ENCODE measurements around the gene DGKZ. TPM values are rescaled to one million over a fixed set of nuclear protein-coding genes. Genes with fewer than 3 reads are reported as not detected.

The DGKZ gene
- total and polyA plus RNA-seq, 2 experiments from 2014 or later = 45.1 to 170 TPM

GRCh38 chr11:46342239-46342638 lies 5.0 kb upstream of the DGKZ start:
- H3K27ac Mint-ChIP-seq = peak overlapping the region; percentile 46; the same call in 1 of the 2 replicates
- DNase-seq (ENCODE audit: low spot score) (peak; percentile 69), ATAC-seq (no peak)
- Histone ChIP-seq H3K9me2 (ENCODE audit: insufficient read depth) (no peaks in the 10 kb centered on the region), H2AFZ (peak overlapping the region; percentile 45; the same call in 1 of the 2 replicates), H3K4me1 (ENCODE audit: insufficient read depth) (peaks cover 91% of the 10 kb centered on the region), H3K27ac (ENCODE audit: low read depth) (peak overlapping the region; percentile 84), H3K79me2 (replicated peaks; ENCODE audit: insufficient read depth) (no peaks in the 10 kb centered on the region), H3K36me3 (ENCODE audit: insufficient read depth) (no peaks in the 10 kb centered on the region), H3F3A (replicated peaks; ENCODE audit: low read depth) (peaks cover 21% of the 10 kb centered on the region), H3K27me3 (ENCODE audit: insufficient read depth) (peaks cover 7% of the 10 kb centered on the region; the same call in 1 of the 2 replicates), H4K20me1 (replicated peaks; ENCODE audit: insufficient read depth) (no peaks in the 10 kb centered on the region), H3K4me3 (0 out of 2 replicates have a peak overlapping the region, but pooled peaks have one; percentile 13), H3K4me2 (peak overlapping the region; percentile 76)
- no peaks in the 10 kb centered on the region; the same call in 2 of the 3 replicates for H3K36me3 Mint-ChIP-seq (ENCODE audit: low read depth)
- peaks cover 31% of the 10 kb centered on the region for H3K27me3 Mint-ChIP-seq (ENCODE audit: insufficient read depth, low read depth, poor library complexity)
- H3K9me3 Mint-ChIP-seq = no peaks in the 10 kb centered on the region; the same call in 2 of the 3 replicates
- no peak overlapping the region for H3K4me3 Mint-ChIP-seq
- TF ChIP-seq REST (IDR thresholded peaks at IDR 0.05; ENCODE audit: unreplicated experiment) (no peak), NANOG (IDR thresholded peaks at IDR 0.05; ENCODE audit: borderline replicate concordance) (no peak)
- H3K4me1 Mint-ChIP-seq = peaks cover 91% of the 10 kb centered on the region

GRCh38 chr11:46343520-46343919 lies 3.7 kb upstream of the DGKZ start:
- Histone ChIP-seq H3K9me2 (ENCODE audit: insufficient read depth) (no peaks in the 10 kb centered on the region), H3K4me2 (peak overlapping the region; percentile 76), H3K27me3 (ENCODE audit: insufficient read depth) (peaks cover 7% of the 10 kb centered on the region; the same call in 1 of the 2 replicates), H3F3A (replicated peaks; ENCODE audit: low read depth) (peaks cover 14% of the 10 kb centered on the region; the same call in 1 of the 2 replicates), H3K36me3 (ENCODE audit: insufficient read depth) (no peaks in the 10 kb centered on the region), H3K79me2 (replicated peaks; ENCODE audit: insufficient read depth) (peaks cover 10% of the 10 kb centered on the region), H3K4me1 (ENCODE audit: insufficient read depth) (peaks cover 83% of the 10 kb centered on the region), H2AFZ (0 out of 2 replicates have a peak overlapping the region, but pooled peaks have one; percentile 1), H3K27ac (ENCODE audit: low read depth) (peak overlapping the region; percentile 84), H3K4me3 (no peak overlapping the region), H4K20me1 (replicated peaks; ENCODE audit: insufficient read depth) (peaks cover 7% of the 10 kb centered on the region)
- Mint-ChIP-seq H3K27ac (peak overlapping the region; percentile 72), H3K9me3 (no peaks in the 10 kb centered on the region; the same call in 2 of the 3 replicates), H3K27me3 (ENCODE audit: insufficient read depth, low read depth, poor library complexity) (peaks cover 26% of the 10 kb centered on the region), H3K36me3 (ENCODE audit: low read depth) (no peaks in the 10 kb centered on the region; the same call in 2 of the 3 replicates), H3K4me1 (peaks cover 83% of the 10 kb centered on the region), H3K4me3 (no peak overlapping the region; the same call in 2 of the 3 replicates)
- DNase-seq (ENCODE audit: low spot score) = peak; percentile 56
- no peak for ATAC-seq
- no peak for TF ChIP-seq ZNF331 (CRISPR knock-in tag; IDR thresholded peaks at IDR 0.05; ENCODE audit: low read depth)
- TF ChIP-seq EZH2phosphoT487 (IDR thresholded peaks at IDR 0.05; ENCODE audit: unreplicated experiment) = no peak
- TF ChIP-seq JUNB (IDR thresholded peaks at IDR 0.05; ENCODE audit: unreplicated experiment) = no peak
- TF ChIP-seq REST (IDR thresholded peaks at IDR 0.05; ENCODE audit: unreplicated experiment) = no peak
- no peak for TF ChIP-seq CREB1 (CRISPR knock-in tag; IDR thresholded peaks at IDR 0.05; ENCODE audit: low read depth)
- TF ChIP-seq ZNF462 (CRISPR knock-in tag; IDR thresholded peaks at IDR 0.05) = no peak
- no peak for TF ChIP-seq NANOG (IDR thresholded peaks at IDR 0.05; ENCODE audit: borderline replicate concordance)

All from GM23338 (cell line).